GM18909 (cell line): Measurements from ENCODE around the gene ARPC5.
"Not testable (repeated sequence)": the region's sequence is repeated elsewhere in the genome, so short reads cannot be mapped to it uniquely, and the experiment has no call there.

ENCODE experiments used
- ATAC-seq: cut with Tn5 transposase; IDR thresholded peaks from one replicate; pipeline ENCODE4 v1.9.1; 2021; ENCODE audit warnings: mild to moderate bottlenecking; ENCODE audit not compliant: unreplicated experiment, poor library complexity

The ARPC5 gene

GRCh38 chr1:183648042-183648441 is 12.5 kb upstream of the ARPC5 start:
- ATAC-seq: no peak

GRCh38 chr1:183646776-183647175 is 11.2 kb upstream of the ARPC5 start:
- ATAC-seq: no peak

GRCh38 chr1:183645531-183645930 is 9.9 kb upstream of the ARPC5 start:
- no peak for ATAC-seq

- ATAC-seq: no peak
Observed at GRCh38 chr1:183642166-183642565, 6.6 kb upstream of the ARPC5 start.

- ATAC-seq: no peak
Observed at GRCh38 chr1:183640193-183640592, 4.6 kb upstream of the ARPC5 start.

GRCh38 chr1:183638649-183639387 is 3.2 kb upstream of the ARPC5 start:
- no peak for ATAC-seq

- no peak for ATAC-seq
Observed at GRCh38 chr1:183636783-183637182, 1.2 kb upstream of the ARPC5 start.

GRCh38 chr1:183636334-183636682 is 725 bp upstream of the ARPC5 start:
- peak; percentile 1 for ATAC-seq

GRCh38 chr1:183635099-183635605 is 431 bp downstream of the ARPC5 start:
- peak; percentile 4 for ATAC-seq

- no peak for ATAC-seq
Observed at GRCh38 chr1:183634429-183635065, 1.0 kb downstream of the ARPC5 start.

- ATAC-seq: peak; percentile 52
Observed at GRCh38 chr1:183633676-183634343, 1.8 kb downstream of the ARPC5 start.

GRCh38 chr1:183632964-183633363 is 2.6 kb downstream of the ARPC5 start:
- ATAC-seq: no peak

GRCh38 chr1:183632114-183632513 is 3.5 kb downstream of the ARPC5 start:
- no peak for ATAC-seq

- ATAC-seq: no peak
Observed at GRCh38 chr1:183630748-183631147, 4.8 kb downstream of the ARPC5 start.

GRCh38 chr1:183628537-183628936 is 7.0 kb downstream of the ARPC5 start:
- ATAC-seq: no peak

GRCh38 chr1:183626236-183626635 is 9.3 kb downstream of the ARPC5 start:
- not testable (repeated sequence) for ATAC-seq

- peak; percentile 85 for ATAC-seq
Observed at GRCh38 chr1:183622884-183623785, 12.4 kb downstream of the ARPC5 start.

- no peak for ATAC-seq
Observed at GRCh38 chr1:183622013-183622412, 13.6 kb downstream of the ARPC5 start.

GRCh38 chr1:183620311-183620710 is 15.3 kb downstream of the ARPC5 start:
- no peak for ATAC-seq

- ATAC-seq: no peak
Observed at GRCh38 chr1:183619781-183620180, 15.8 kb downstream of the ARPC5 start.
